Pancreas (tissue), 10 donors: ENCODE results near the gene RTN4RL1. TPM values are rescaled to one million over a fixed set of nuclear protein-coding genes. Genes with fewer than 3 reads are reported as not detected.

Source experiments
- ATAC-seq, 4 donors: fragments of 200-7000 bp; cut with Tn5 transposase; one replicate each; pipeline versions ENCODE4 v1.8.0 to v1.9.1; 2020; ENCODE audit warnings: mild to moderate bottlenecking in 4 of 4, moderate library complexity in 4 of 4
- DNase-seq, 6 donors: peaks; one replicate each; pipeline ENCODE4 v3.0.0-alpha.2; 2020
- FAIRE-seq: peaks from 2 replicates; lab custom pipeline; 2012; peaks lifted over from hg19 to GRCh38; lab: Jason Lieb, UNC
- H3K27ac ChIP-seq, 4 donors: fragments of 200-600 bp; sonication (generic); 1 replicate in 3 of 4; 2 replicates in 1 of 4; pipeline versions ENCODE4 v1.5.0 to v1.8.0; 2020
- H3K27me3 ChIP-seq, 4 donors: fragments of 200-600 bp; one replicate each; pipeline ENCODE4 v1.8.0; 2021
- H3K36me3 ChIP-seq, 3 donors: fragments of 200-600 bp; sonication (generic) in 1 of 3; one replicate each; pipeline versions ENCODE4 v1.5.0 to v1.8.0; 2020 to 2021
- H3K4me1 ChIP-seq, 3 donors: fragments of 200-600 bp; one replicate each; pipeline ENCODE4 v1.8.0; 2021
- H3K4me3 ChIP-seq, 4 donors: fragments of 200-600 bp; sonication (generic) in 2 of 4; one replicate each; pipeline versions ENCODE4 v1.5.0 to v1.8.0; 2020 to 2021
- H3K9me3 ChIP-seq, 4 donors: fragments of 200-600 bp; one replicate each; pipeline ENCODE4 v1.8.0; 2021
- CTCF ChIP-seq, 4 donors: fragments of 200-600 bp; sonication (generic) in 3 of 4; IDR thresholded peaks; one replicate each; pipeline versions ENCODE4 v1.5.0 to v1.8.0; 2021; ENCODE audit warnings: antibody characterized with exemption in 4 of 4
- WGBS, 2 donors: extraction: QIAGEN DNeasy Blood & Tissue Kit; methylation state at CpG; one replicate each; pipeline ENCODE4 v1.1.7; 2013; 5-methylcytosine and 5-hydroxymethylcytosine counted together
- intact Hi-C, 3 donors: fragments of 100-400 bp; cut with DNase I; formaldehyde crosslinking; loops; one replicate each; pipeline versions ENCODE4 v1.11.1 to v1.14.2; 2022
- polyA plus RNA-seq, 2 donors: library from polyadenylated mRNA; stranded (reverse); fragments of 200-250 nt; gene quantifications; one replicate each; pipeline ENCODE4 v1.2.3, GENCODE V29; 2013
- total RNA-seq, 6 donors: library from RNA; stranded (reverse); fragmentation: NEBNext Ultra II Directional in 4 of 6; extraction: Animal tissue kit (Norgen Biotek cat#: 25700) in 4 of 6; gene quantifications; one replicate each; pipeline versions ENCODE4 v1.2.1 to v1.2.4, GENCODE V29; 2021 to 2023
- donor health status: healthy with polysubstance abuse.
- donor health status: DM: no; HTN: no; CAD: no; lungs with moderate emphysema.
- donor health status: DM: no; HTN: no; CAD: no.
- donor health status: control.
- donor health status: control.
- donor health status: Bipolar disorder and iron deficiency.
- donor health status: DM: yes; HTN: yes; CAD: no.
- donor health status: DM: no; HTN: no; CAD: no.
- donor health status: DM: no; HTN: no; CAD: no.
- donor health status: DM: yes; HTN: yes; CAD: no.

RTN4RL1 gene
- total and polyA plus RNA-seq, 8 donors = 0.93 to 3.6 (median 2.1) TPM

GRCh38 chr17:2055292-2056205 is 30.4 kb upstream of the RTN4RL1 start:
- WGBS, 2 donors = 10 to 12% methylated on average over 71 to 113 of the region's 113 CpGs
- H3K9me3 ChIP-seq = no peaks in the 10 kb centered on the region
- peak in 2 of 6 donors; percentile 70 to 74 for DNase-seq
- no peaks in the 10 kb centered on the region for H3K36me3 ChIP-seq
- H3K27ac ChIP-seq = peak overlapping the region in 2 of 4 donors; percentile 30 to 55
- TF ChIP-seq CTCF (IDR thresholded peaks at IDR 0.05) = no peak
- ATAC-seq = peak in 2 of 4 donors; percentile 0 to 2
- H3K4me3 ChIP-seq = peak overlapping the region; percentile 23 to 59 (median 34)
- H3K4me1 ChIP-seq = peaks cover 0 to 8% (median 3%) of the 10 kb centered on the region in 3 donors
- FAIRE-seq = no peak
- intact Hi-C loops = loop anchor here in 2 of 3 donors (2.0 to 5.0 kb wide), 2 partner anchors 189 to 192 kb away; no protein-coding TSS in a partner anchor
- peaks cover 0 to 3% (median 0%) of the 10 kb centered on the region in 4 donors for H3K27me3 ChIP-seq

- DNase-seq = peak; percentile 51 to 93 (median 78)
- peaks cover 0 to 8% (median 3%) of the 10 kb centered on the region in 3 donors for H3K4me1 ChIP-seq
- H3K27ac ChIP-seq = peak within 1 kb of the TSS in 2 of 4 donors; percentile 30 to 55
- WGBS, 2 donors = 1 to 2% methylated on average over 37 to 72 of the region's 72 CpGs
- peak within 1 kb of the TSS; percentile 23 to 59 (median 34) for H3K4me3 ChIP-seq
- H3K27me3 ChIP-seq = peaks cover 0 to 3% (median 0%) of the 10 kb centered on the region in 4 donors
- TF ChIP-seq CTCF (IDR thresholded peaks at IDR 0.05) = peak; percentile 92 to 98 (median 96)
- ATAC-seq = peak; percentile 66 to 75 (median 69)
- no peaks in the 10 kb centered on the region for H3K9me3 ChIP-seq
- no peaks in the 10 kb centered on the region for H3K36me3 ChIP-seq
- FAIRE-seq = no peak
- intact Hi-C loops = loop anchor here in 2 of 3 donors (2.0 to 5.0 kb wide), 2 partner anchors 190 to 193 kb away; no protein-coding TSS in a partner anchor
Observed at GRCh38 chr17:2054512-2055291, 29.6 kb upstream of the RTN4RL1 start, which contains the start of gene HIC1. HIC1 (plus strand) TSS chr17:2055103; CDS start chr17:2056691, 1,588 bp downstream.

GRCh38 chr17:2054262-2054511 is 29.1 kb upstream of the RTN4RL1 start:
- Histone ChIP-seq H3K9me3 (no peaks in the 10 kb centered on the region), H3K36me3 (no peaks in the 10 kb centered on the region), H3K27me3 (peaks cover 0 to 3% (median 0%) of the 10 kb centered on the region in 4 donors), H3K4me1 (peaks cover 3 to 11% (median 4%) of the 10 kb centered on the region in 3 donors), H3K4me3 (peak overlapping the region in 2 of 4 donors; percentile 18 to 59), H3K27ac (peak overlapping the region in 2 of 4 donors; percentile 7 to 28)
- intact Hi-C loops = loop anchor here in 1 of 3 donors (2.0 kb wide), 1 partner anchor 191 kb away; no protein-coding TSS in a partner anchor
- DNase-seq = no peak
- WGBS, 2 donors = 7% methylated on average over 16 of the region's 16 CpGs
- FAIRE-seq = no peak
- no peak for TF ChIP-seq CTCF (IDR thresholded peaks at IDR 0.05)
- ATAC-seq = no peak

GRCh38 chr17:2053380-2054261 is 28.5 kb upstream of the RTN4RL1 start:
- Histone ChIP-seq H3K36me3 (no peaks in the 10 kb centered on the region), H3K4me1 (peaks cover 8 to 17% (median 9%) of the 10 kb centered on the region in 3 donors), H3K27ac (peak overlapping the region in 2 of 4 donors; percentile 7 to 28), H3K27me3 (peaks cover 0 to 3% (median 0%) of the 10 kb centered on the region in 4 donors), H3K9me3 (no peaks in the 10 kb centered on the region), H3K4me3 (peak overlapping the region in 2 of 4 donors; percentile 18 to 59)
- 6 to 8% methylated on average over 56 to 84 of the region's 84 CpGs for WGBS, 2 donors
- ATAC-seq = peak in 3 of 4 donors; percentile 2 to 25 (median 24)
- FAIRE-seq = no peak
- peak in 2 of 4 donors; percentile 20 to 23 for TF ChIP-seq CTCF (IDR thresholded peaks at IDR 0.05)
- DNase-seq = peak in 3 of 6 donors; percentile 69 to 85 (median 82)
- intact Hi-C loops = loop anchor here in 1 of 3 donors (2.0 kb wide), 1 partner anchor 191 kb away; no protein-coding TSS in a partner anchor
